HepG2 (cell line): ENCODE results near the gene LIMCH1. TPM values are rescaled to one million over a fixed set of nuclear protein-coding genes. Genes with fewer than 3 reads are reported as not detected.

Experiments
- ATAC-seq: fragments of 200-7000 bp; cut with Tn5 transposase; 3 replicates; pipeline ENCODE4 v1.9.1; 2020; ENCODE audit warnings: mild to moderate bottlenecking, moderate library complexity
- BruUV-seq: library from RNA; stranded (reverse); fragments of 400-500 nt; replicated peaks from 2 replicates; lab custom pipeline; 2021; lab: Mats Ljungman, UMichigan
- CTCF ChIA-PET: fragments of 300-600 bp; formaldehyde crosslinking; extraction: SDS; loops from one replicate; lab custom pipeline; 2021; ENCODE audit warnings: low total read pairs, inconsistent platforms, low intra/inter-chr PET ratio; lab: Yijun Ruan, JAX
- POLR2A ChIA-PET: fragments of 350-600 bp; sonication (Branson Sonifier 250); formaldehyde crosslinking; loops from one replicate; lab custom pipeline; 2020; ENCODE audit warnings: antibody characterized with exemption, inconsistent platforms; lab: Yijun Ruan, JAX
- DNase-seq: peaks from one replicate; pipeline ENCODE4 v3.0.0-alpha.2; 2015; ENCODE audit warnings: low spot score
- FAIRE-seq: peaks from 3 replicates; lab custom pipeline; 2011; peaks lifted over from hg19 to GRCh38; lab: Jason Lieb, UNC
- H2AFZ ChIP-seq: one replicate; pipeline ENCODE4 v1.6.1; 2011; ENCODE audit warnings: low read length, inconsistent platforms
- H3K27ac ChIP-seq: fragments of 300-600 bp; 3 replicates; pipeline ENCODE4 v1.8.0; 2011; ENCODE audit warnings: mixed run types, mild to moderate bottlenecking, mixed read lengths, low read length, inconsistent platforms; ENCODE audit not compliant: insufficient read depth; ENCODE audit errors: extremely low read length
- H3K27me3 ChIP-seq, 2 experiments: fragments of 200-600 bp in 1 of 2; 2 replicates in 1 of 2; 3 replicates in 1 of 2; pipeline versions ENCODE4 v1.6.0 to v1.8.0; 2011; ENCODE audit warnings: low read length in 2 of 2, mild to moderate bottlenecking in 2 of 2, moderate library complexity in 2 of 2, inconsistent platforms in 1 of 2; ENCODE audit not compliant: insufficient read depth in 2 of 2, control insufficient read depth in 1 of 2
- H3K36me3 ChIP-seq, 2 experiments: fragments of 200-600 bp in 1 of 2; replicated peaks in 1 of 2; 2 replicates in 1 of 2; 3 replicates in 1 of 2; pipeline versions ENCODE4 v1.5.1 to v1.8.0; 2011; ENCODE audit warnings: low read length in 2 of 2, inconsistent platforms in 1 of 2; ENCODE audit not compliant: insufficient read depth in 2 of 2, control insufficient read depth in 1 of 2
- H3K4me1 ChIP-seq: 2 replicates; pipeline ENCODE4 v1.5.1; 2012; ENCODE audit warnings: low read length, inconsistent platforms; ENCODE audit not compliant: insufficient read depth
- H3K4me2 ChIP-seq: 2 replicates; pipeline ENCODE4 v1.6.0; 2011; ENCODE audit warnings: low read depth, low read length, inconsistent platforms
- H3K4me3 ChIP-seq, 3 experiments: fragments of 200-600 bp in 1 of 3; sonication (generic), shearing (Covaris generic) in 1 of 3; replicated peaks in 1 of 3; 2 replicates each; pipeline ENCODE4 v1.5.1; 2011 to 2016; ENCODE audit warnings: low read length in 3 of 3, inconsistent platforms in 2 of 3, low read depth in 2 of 3, mild to moderate bottlenecking in 2 of 3, control low read depth in 1 of 3, mixed read lengths in 1 of 3; ENCODE audit not compliant: insufficient read depth in 1 of 3
- H3K79me2 ChIP-seq: one replicate; pipeline ENCODE4 v1.6.1; 2011; ENCODE audit warnings: low read length, inconsistent platforms; ENCODE audit not compliant: insufficient read depth
- H3K9ac ChIP-seq: 2 replicates; pipeline ENCODE4 v1.6.0; 2011; ENCODE audit warnings: mild to moderate bottlenecking, low read depth, low read length, inconsistent platforms; ENCODE audit not compliant: insufficient read depth
- H3K9me3 ChIP-seq: 2 replicates; pipeline ENCODE4 v1.5.1; 2012; ENCODE audit warnings: mild to moderate bottlenecking, low read length
- H4K20me1 ChIP-seq: 2 replicates; pipeline ENCODE4 v1.6.0; 2011; ENCODE audit warnings: inconsistent platforms, mild to moderate bottlenecking, low read length, moderate library complexity; ENCODE audit not compliant: insufficient read depth
- AHR ChIP-seq: IDR thresholded peaks from 2 replicates; pipeline ENCODE4 v1.6.1; 2018; ENCODE audit warnings: missing genetic modification reagents, missing compliant biosample characterization
- GTF2F1 ChIP-seq: fragments of 150-350 bp; IDR thresholded peaks from 2 replicates; pipeline ENCODE4 v1.6.1; 2014; ENCODE audit warnings: low read length
- HMG20A ChIP-seq: IDR thresholded peaks from 2 replicates; pipeline ENCODE4 v1.6.1; 2016; ENCODE audit warnings: borderline replicate concordance
- ZIK1 ChIP-seq: sonication (generic); formaldehyde crosslinking; IDR thresholded peaks from 2 replicates; pipeline ENCODE4 v1.5.0; 2020; ENCODE audit warnings: mild to moderate bottlenecking, low read depth, missing genetic modification reagents, borderline replicate concordance
- WGBS: methylation state at CpG from one replicate; pipeline ENCODE4 v1.1.6; 2017; ENCODE audit warnings: low lambda C conversion rate; 5-methylcytosine and 5-hydroxymethylcytosine counted together
- in situ Hi-C: cut with HindIII; loops from 2 replicates; pipeline ENCODE4 v1.10.0; 2017; ENCODE audit warnings: low pct_unique_long_range_greater_than_20kb; ENCODE audit not compliant: extremely low pct_ligation_motif_present
- intact Hi-C: fragments of 100-400 bp; cut with micrococcal nuclease; formaldehyde crosslinking; loops from one replicate; pipeline ENCODE4 v1.10.0; 2022; ENCODE audit not compliant: unreplicated experiment
- polyA plus RNA-seq, 8 experiments: library from polyadenylated mRNA; depleted of rRNA in 3 of 8; stranded (reverse) in 7 of 8; unstranded in 1 of 8; fragments of >200 nt; fragmentation: Illumina TruSeq in 4 of 8; extraction: Trizol in 4 of 8; gene quantifications; 2 replicates each; pipeline versions ENCODE4 v1.2.1 to v1.2.3, GENCODE V29; 2011 to 2016; ENCODE audit warnings: low read depth in 4 of 8, missing spikeins in 1 of 8, mixed read lengths in 1 of 8; ENCODE audit not compliant: insufficient read depth in 1 of 8
- total RNA-seq, 5 experiments: library from RNA; depleted of rRNA; stranded (reverse); fragments of >200 nt; fragmentation: Illumina TruSeq; extraction: Trizol; gene quantifications; 2 replicates each; pipeline ENCODE4 v1.2.3, GENCODE V29; 2016; ENCODE audit warnings: low read depth in 1 of 5
- TF ChIP-seq, protein P1 (sequence below): sonication (generic); formaldehyde crosslinking; conservative IDR thresholded peaks from 2 replicates; pipeline ENCODE4 v1.8.0; 2022; ENCODE audit warnings: low read depth, missing genetic modification reagents
- TF ChIP-seq, protein P2 (sequence below): sonication (generic); formaldehyde crosslinking; IDR thresholded peaks from 2 replicates; pipeline ENCODE4 v1.5.0; 2020; ENCODE audit warnings: mild to moderate bottlenecking, missing genetic modification reagents, borderline replicate concordance
- TF ChIP-seq, protein P3 (sequence below): sonication (generic); formaldehyde crosslinking; IDR thresholded peaks from 2 replicates; pipeline ENCODE4 v1.4.0; 2020; ENCODE audit warnings: mild to moderate bottlenecking, low read depth, missing genetic modification reagents
- TF ChIP-seq, protein P4 (sequence below): sonication (generic); formaldehyde crosslinking; IDR thresholded peaks from 2 replicates; pipeline ENCODE4 v1.5.0; 2020; ENCODE audit warnings: missing genetic modification reagents

The LIMCH1 gene
- total and polyA plus RNA-seq, 2 of the 13 experiments (the other 11 are each of a cell fraction or from before 2014, with no cell fraction given), result 0.04 TPM; not detected in 1

DNA sequence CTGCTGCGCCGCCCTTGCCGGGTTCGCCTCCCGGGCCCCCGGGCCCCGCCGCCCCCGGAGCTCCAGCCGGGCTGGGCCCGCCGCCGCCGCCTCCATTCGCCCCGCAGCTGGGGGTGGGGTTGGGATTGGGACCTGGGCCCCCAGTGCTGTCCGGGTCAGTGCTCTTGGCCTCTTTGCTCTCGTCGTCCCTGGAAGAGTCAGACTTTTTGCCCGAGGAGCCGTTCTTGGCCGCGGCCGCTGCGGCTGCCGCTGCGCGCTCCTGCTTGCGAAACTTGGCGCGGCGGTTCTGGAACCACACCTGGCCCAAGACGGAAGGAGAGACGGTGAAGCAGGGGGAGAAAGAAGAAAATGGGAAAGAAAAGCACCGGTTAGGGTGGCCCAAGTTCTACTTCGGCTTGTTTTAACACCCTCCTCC is 208.1 kb downstream of the LIMCH1 start (continued):
- TF ChIP-seq, protein P1, sequence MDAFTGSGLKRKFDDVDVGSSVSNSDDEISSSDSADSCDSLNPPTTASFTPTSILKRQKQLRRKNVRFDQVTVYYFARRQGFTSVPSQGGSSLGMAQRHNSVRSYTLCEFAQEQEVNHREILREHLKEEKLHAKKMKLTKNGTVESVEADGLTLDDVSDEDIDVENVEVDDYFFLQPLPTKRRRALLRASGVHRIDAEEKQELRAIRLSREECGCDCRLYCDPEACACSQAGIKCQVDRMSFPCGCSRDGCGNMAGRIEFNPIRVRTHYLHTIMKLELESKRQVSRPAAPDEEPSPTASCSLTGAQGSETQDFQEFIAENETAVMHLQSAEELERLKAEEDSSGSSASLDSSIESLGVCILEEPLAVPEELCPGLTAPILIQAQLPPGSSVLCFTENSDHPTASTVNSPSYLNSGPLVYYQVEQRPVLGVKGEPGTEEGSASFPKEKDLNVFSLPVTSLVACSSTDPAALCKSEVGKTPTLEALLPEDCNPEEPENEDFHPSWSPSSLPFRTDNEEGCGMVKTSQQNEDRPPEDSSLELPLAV, result no peak
- TF ChIP-seq AHR (CRISPR knock-in tag) (no peak), ZIK1 (CRISPR knock-in tag) (no peak)
- TF ChIP-seq, protein P2, sequence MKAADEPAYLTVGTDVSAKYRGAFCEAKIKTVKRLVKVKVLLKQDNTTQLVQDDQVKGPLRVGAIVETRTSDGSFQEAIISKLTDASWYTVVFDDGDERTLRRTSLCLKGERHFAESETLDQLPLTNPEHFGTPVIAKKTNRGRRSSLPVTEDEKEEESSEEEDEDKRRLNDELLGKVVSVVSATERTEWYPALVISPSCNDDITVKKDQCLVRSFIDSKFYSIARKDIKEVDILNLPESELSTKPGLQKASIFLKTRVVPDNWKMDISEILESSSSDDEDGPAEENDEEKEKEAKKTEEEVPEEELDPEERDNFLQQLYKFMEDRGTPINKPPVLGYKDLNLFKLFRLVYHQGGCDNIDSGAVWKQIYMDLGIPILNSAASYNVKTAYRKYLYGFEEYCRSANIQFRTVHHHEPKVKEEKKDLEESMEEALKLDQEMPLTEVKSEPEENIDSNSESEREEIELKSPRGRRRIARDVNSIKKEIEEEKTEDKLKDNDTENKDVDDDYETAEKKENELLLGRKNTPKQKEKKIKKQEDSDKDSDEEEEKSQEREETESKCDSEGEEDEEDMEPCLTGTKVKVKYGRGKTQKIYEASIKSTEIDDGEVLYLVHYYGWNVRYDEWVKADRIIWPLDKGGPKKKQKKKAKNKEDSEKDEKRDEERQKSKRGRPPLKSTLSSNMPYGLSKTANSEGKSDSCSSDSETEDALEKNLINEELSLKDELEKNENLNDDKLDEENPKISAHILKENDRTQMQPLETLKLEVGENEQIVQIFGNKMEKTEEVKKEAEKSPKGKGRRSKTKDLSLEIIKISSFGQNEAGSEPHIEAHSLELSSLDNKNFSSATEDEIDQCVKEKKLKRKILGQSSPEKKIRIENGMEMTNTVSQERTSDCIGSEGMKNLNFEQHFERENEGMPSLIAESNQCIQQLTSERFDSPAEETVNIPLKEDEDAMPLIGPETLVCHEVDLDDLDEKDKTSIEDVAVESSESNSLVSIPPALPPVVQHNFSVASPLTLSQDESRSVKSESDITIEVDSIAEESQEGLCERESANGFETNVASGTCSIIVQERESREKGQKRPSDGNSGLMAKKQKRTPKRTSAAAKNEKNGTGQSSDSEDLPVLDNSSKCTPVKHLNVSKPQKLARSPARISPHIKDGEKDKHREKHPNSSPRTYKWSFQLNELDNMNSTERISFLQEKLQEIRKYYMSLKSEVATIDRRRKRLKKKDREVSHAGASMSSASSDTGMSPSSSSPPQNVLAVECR (CRISPR knock-in tag), result no peak
- TF ChIP-seq, all 625 proteins: peak for 0

DNA sequence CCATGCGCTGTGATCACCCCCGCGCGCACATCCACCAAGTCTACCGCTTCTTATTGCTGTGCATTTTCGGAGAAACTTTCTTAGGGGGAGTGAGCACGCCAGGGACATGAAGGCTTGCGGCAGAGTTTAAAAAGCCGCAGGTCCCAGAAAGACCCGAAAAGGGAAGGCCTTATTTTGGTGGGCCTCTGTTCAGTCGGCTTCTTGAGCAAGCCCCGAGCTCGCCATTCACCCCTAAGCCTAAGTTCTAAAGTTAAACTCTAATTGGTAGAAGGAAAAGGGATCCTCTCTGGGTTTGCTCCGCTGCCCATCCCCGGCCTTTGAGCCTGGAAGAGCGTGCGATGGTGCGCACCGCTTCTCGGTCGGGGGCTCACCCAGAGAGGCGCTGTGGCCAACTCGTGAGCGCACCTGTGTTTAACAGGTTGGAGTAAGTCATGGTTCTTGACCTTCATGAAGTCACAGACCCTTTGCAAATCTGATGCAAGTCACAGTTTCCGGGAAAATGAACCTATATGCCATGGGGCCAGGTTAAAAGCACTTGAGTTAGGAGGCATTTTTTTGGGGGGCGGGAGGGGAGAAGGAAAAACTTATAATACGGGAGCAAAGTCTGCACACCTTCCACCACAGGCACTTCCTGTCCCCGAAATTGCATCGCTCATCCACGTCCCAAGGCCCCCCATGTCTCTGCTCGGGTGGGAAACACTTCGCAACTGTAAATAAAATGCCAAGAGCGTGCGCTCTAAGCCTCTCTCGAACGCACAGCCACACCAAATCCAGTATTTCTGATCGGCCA is 208.7 kb downstream of the LIMCH1 start:
- ChIA-PET CTCF (no interaction called here), POLR2A (no interaction called here)
- Histone ChIP-seq H3K9ac (no peak overlapping the region), H3K79me2 (no peaks in the 10 kb centered on the region), H3K4me3 (no peak overlapping the region), H4K20me1 (no peaks in the 10 kb centered on the region), H3K9me3 (no peaks in the 10 kb centered on the region), H3K4me1 (no peaks in the 10 kb centered on the region), H3K36me3 (no peaks in the 10 kb centered on the region), H3K4me2 (no peak overlapping the region), H2AFZ (no peak overlapping the region), H3K27ac (no peak overlapping the region), H3K27me3 (peaks cover 3 to 63% of the 10 kb centered on the region in 2 experiments; a peak in 3 of 5 replicates)
- TF ChIP-seq GTF2F1, result no peak
- TF ChIP-seq, protein P3, sequence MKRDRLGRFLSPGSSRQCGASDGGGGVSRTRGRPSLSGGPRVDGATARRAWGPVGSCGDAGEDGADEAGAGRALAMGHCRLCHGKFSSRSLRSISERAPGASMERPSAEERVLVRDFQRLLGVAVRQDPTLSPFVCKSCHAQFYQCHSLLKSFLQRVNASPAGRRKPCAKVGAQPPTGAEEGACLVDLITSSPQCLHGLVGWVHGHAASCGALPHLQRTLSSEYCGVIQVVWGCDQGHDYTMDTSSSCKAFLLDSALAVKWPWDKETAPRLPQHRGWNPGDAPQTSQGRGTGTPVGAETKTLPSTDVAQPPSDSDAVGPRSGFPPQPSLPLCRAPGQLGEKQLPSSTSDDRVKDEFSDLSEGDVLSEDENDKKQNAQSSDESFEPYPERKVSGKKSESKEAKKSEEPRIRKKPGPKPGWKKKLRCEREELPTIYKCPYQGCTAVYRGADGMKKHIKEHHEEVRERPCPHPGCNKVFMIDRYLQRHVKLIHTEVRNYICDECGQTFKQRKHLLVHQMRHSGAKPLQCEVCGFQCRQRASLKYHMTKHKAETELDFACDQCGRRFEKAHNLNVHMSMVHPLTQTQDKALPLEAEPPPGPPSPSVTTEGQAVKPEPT (CRISPR knock-in tag), result no peak
- no peak for TF ChIP-seq HMG20A
- TF ChIP-seq, protein P4, sequence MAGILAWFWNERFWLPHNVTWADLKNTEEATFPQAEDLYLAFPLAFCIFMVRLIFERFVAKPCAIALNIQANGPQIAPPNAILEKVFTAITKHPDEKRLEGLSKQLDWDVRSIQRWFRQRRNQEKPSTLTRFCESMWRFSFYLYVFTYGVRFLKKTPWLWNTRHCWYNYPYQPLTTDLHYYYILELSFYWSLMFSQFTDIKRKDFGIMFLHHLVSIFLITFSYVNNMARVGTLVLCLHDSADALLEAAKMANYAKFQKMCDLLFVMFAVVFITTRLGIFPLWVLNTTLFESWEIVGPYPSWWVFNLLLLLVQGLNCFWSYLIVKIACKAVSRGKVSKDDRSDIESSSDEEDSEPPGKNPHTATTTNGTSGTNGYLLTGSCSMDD (CRISPR knock-in tag), result no peak
- DNase-seq (no peak), ATAC-seq (no peak), FAIRE-seq (no peak)
- intact Hi-C loops (loop anchor here (5.0 kb wide), 1 partner anchor 464 kb away; no protein-coding TSS in a partner anchor), in situ Hi-C loops (no loop called here)
- BruUV-seq, result no TSS peak
- 57% methylated on average over 35 of the region's 37 CpGs for WGBS
